Erythroblast (primary cell): Measurements from ENCODE around the gene ZNF135.

Experiments used
- GATA1 ChIP-seq: IDR thresholded peaks from 2 replicates; pipeline ENCODE4 v1.6.1; 2011; ENCODE audit warnings: low read depth, mild to moderate bottlenecking, control low read depth, low read length, moderate library complexity
- POLR2A ChIP-seq: IDR thresholded peaks from 2 replicates; pipeline ENCODE4 v1.6.1; 2011; ENCODE audit warnings: mild to moderate bottlenecking, low read length

DNA sequence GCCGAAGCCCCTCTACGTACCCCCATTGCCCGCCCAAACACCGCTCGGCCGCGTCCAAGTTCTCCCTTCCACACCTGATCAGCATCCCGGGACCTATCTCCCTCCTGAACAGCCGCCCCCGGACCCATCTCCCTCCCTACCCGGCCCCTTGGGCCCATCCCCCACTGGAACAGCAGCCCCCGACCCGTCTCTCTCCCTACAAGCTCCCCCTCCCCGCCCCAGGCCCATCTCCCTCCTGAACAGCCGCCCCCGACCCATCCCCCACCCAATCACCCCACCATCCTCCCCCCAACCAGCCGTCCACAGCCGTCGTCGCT, 24.6 kb upstream of the ZNF135 start:
- TF ChIP-seq POLR2A (no peak), GATA1 (no peak)
